ENCODE measurements around the gene TLX1. TPM values are rescaled to one million over a fixed set of nuclear protein-coding genes. Genes with fewer than 3 reads are reported as not detected.

Gene TLX1
- polyA plus RNA-seq (2012; ENCODE audit: insufficient read depth, insufficient read length): not detected

DNA sequence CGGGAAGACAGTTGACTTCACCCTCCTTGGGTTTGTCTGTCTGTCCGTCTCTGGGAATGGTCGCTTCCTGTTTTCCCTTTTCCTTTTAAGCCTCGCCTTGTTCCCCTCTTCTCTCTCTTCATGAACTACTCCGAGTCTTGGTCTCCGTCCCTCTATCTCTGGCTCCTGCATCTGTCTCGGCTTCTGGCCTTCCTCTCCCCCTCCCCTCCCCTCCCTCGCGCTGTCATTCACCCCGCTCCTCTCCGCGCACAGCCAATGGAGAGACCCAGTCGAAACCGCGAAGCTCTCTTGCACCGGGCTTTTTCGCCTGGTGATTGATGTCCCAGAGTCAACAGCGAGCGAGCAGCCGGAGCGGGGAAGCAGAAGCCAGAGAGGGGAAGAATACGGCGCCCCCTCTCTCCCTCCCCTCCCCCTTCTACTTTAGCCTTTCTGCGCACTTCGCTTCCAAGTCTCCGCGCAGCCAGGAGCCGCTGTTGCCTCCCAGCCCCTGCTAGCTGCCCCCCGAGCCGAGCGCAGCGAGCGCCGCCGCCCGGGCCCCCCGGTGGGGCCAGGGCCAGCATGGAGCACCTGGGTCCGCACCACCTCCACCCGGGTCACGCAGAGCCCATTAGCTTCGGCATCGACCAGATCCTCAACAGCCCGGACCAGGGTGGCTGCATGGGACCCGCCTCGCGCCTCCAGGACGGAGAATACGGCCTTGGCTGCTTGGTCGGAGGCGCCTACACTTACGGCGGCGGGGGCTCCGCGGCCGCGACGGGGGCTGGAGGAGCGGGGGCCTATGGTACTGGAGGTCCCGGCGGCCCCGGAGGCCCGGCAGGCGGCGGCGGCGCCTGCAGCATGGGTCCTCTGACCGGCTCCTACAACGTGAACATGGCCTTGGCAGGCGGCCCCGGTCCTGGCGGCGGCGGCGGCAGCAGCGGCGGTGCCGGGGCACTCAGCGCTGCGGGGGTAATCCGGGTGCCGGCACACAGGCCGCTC is at the start of gene TLX1:
Gene TLX1, plus strand, starts transcription at position 317 of the 978 bp plus-strand sequence. Its CDS starts 242 bp downstream, at position 559.
- no peak within 1 kb of the TSS for H3K4me3 ChIP-seq (ENCODE audit: low read length)

DNA sequence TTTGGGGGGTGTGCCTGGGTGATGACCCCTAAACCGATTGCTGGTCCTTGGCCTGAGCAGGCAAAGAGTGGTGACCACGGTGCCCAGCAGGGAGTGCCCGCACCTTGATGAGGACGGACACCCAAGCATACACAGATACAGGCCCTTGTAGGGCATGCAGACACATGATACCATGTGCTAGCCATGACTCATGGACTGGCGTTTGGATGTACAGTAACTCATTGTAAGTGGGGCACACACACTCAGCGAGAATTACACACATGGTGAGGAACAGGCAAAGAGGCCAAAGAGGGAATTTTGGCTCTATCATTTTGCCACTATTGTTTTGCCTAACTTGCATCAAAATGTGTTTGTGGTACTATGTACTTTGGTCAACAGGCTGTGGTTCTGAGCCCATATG is 45.3 kb upstream of the TLX1 start:
- DNase-seq (ENCODE audit: low read depth, low spot score): no peak
- no peak overlapping the region for H3K4me3 ChIP-seq (ENCODE audit: low read length)

More for the DNA sequence above, at the start of gene TLX1:
- peak; percentile 16 for DNase-seq (ENCODE audit: low read depth, low spot score)

DNA sequence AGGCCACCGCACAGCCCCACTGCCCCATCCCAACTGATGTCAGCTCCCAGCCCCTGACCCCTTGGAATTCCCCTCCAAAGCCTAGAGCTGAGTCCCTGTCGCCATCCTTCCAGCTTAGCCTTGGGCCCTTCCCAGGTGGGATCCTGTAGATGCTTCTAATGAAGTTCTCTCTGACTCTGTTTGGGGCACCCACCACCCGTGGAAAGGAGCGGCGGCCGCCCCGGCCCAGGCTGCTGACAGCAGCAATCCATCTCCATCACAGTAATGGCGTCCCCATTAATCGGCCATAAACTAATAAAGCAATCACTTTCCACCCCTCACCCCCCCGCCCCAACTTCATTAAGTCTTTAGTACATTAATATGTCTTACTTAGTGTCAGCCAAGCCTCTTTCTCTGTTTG is 43.7 kb upstream of the TLX1 start:
- no peak overlapping the region for H3K4me3 ChIP-seq (ENCODE audit: low read length)
- no peak for DNase-seq (ENCODE audit: low read depth, low spot score)

DNA sequence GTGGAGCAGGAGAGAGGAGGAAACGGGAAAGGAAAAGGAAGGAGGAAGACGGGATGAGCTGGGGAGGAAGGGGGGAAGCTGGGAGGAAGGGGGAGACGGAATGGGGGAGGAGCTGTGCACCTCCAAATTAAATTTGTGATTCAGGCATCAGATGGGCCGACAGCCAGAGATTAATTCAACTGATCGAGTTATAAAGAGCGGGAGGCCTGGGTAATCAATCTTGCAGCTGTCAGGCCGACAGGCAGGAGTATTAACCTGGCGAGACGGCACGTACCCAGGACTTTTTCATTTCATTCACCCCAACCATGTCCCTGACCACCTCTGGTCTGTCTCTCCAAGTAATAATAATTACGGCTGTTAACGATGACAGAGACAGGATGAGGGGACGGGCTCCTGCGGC is 43.1 kb upstream of the TLX1 start:
- no peak for DNase-seq (ENCODE audit: low read depth, low spot score)
- no peak overlapping the region for H3K4me3 ChIP-seq (ENCODE audit: low read length)

DNA sequence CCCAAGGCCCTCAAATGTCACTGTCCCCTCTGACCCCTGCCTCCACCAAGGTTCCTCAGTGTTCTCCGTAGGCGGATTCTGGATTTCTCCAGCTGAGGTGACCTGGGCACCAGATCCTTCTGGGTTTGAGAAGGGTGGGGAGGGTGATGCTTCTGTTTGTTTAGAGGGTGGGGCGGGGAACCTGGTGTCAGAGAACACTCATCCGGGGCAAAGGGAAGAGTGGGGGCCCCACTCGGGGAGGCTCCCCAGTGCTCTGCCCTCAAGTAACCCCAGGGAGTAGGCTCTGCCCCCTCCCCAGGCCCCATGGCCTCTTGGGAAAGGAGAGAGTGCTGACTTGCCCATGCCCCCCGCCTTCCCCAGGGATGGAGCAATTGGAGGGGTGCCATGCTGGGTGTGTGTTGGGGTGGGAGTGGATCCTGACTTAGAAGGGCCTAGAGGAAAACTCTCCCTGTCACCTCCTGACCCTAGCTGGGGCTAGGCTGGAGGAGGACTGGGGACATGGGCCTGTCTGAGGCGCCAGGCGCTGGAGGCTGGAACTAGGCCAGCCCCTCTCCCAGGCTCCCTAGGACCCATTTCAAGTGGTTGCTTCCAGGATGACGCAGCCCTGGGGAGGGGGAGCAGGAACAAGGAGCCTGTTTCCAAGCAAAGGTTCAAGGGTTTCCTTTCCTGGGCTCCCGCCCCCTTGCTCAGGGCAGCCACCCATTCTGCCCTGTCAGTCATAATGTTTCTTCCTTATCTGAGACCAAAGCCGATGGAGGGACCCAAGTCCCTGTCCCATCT is 41.4 kb upstream of the TLX1 start:
- no peak overlapping the region for H3K4me3 ChIP-seq (ENCODE audit: low read length)
- DNase-seq (ENCODE audit: low read depth, low spot score): no peak

DNA sequence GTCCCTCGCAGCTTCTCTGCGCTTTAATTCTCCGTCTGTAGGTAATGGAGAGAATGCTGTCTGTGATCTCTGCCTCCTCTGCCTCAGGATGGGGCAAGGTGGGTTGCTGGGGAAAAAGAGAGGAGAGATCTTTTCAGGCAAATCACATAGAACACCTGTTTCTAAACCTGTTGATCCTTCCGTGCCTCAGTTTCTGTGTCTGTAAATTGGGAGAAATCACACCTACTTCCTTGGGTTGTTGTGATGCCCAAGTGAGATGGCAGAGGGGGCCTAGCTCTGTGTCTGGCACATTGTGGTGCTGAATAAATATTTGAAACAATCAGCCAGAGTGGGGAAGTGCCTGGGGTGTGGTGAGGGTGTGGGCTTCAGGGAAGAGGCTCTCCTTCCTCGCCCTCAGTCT is 40.5 kb upstream of the TLX1 start:
- DNase-seq (ENCODE audit: low read depth, low spot score): no peak
- no peak overlapping the region for H3K4me3 ChIP-seq (ENCODE audit: low read length)

DNA sequence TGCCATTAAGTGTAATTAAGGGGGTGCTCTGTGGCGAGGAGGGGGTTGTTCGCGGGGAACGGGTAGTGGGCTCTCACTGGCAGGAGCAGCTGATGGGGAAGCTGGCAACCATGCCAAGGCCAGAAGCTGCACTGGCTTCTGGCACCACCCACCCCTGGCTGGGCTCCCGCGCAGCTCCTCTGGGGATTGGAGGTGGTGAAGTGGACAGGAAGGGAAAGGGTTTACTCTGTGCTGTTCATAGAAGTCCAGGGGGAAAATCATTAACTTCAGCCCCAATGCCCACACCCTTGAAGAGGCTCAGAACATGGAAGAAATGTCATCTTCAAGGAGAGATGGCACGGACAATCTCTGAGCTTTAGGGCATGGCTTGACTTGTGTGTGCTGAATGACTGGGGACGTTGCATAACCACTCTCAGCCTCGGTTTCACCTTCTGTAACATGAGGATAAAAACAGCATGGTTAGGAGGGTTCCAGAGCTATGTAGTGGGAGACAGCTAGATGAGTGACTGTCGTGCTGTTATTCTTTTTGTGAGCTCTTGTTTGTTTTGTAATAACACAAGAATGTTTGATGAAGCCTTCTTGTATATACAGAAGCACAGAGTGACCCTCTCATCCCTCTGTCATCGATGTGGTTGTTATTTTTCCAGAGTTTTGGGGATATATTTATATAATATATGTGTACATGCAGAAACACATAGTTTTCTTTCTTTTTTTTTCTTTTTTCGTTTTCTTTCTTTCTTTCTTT is 39.4 kb upstream of the TLX1 start:
- DNase-seq (ENCODE audit: low read depth, low spot score): no peak
- no peak overlapping the region for H3K4me3 ChIP-seq (ENCODE audit: low read length)

DNA sequence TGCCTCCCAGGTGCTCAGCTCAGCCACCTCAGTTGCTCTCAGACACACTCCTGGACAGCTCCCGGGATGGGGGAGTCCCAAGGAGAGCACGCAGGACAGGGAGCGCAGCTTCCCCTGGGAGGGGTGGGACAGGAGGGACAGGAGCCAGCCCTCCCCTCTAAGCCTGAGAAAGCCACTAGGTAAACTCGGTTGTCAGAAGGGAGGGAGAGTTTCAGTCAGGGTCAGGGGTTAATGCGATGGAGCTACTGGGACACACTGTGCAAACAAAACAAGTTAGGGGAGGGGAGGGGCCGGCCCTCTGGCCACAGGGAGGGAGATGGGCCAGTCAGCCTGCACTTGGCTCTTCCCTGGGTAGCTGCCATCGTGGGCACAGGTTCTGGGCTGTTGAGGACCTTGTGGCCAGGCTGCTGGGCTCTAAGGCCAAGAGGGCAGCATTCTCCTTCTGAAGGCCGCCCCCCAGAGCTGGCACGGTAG is 38.2 kb upstream of the TLX1 start:
- DNase-seq (ENCODE audit: low read depth, low spot score): no peak

DNA sequence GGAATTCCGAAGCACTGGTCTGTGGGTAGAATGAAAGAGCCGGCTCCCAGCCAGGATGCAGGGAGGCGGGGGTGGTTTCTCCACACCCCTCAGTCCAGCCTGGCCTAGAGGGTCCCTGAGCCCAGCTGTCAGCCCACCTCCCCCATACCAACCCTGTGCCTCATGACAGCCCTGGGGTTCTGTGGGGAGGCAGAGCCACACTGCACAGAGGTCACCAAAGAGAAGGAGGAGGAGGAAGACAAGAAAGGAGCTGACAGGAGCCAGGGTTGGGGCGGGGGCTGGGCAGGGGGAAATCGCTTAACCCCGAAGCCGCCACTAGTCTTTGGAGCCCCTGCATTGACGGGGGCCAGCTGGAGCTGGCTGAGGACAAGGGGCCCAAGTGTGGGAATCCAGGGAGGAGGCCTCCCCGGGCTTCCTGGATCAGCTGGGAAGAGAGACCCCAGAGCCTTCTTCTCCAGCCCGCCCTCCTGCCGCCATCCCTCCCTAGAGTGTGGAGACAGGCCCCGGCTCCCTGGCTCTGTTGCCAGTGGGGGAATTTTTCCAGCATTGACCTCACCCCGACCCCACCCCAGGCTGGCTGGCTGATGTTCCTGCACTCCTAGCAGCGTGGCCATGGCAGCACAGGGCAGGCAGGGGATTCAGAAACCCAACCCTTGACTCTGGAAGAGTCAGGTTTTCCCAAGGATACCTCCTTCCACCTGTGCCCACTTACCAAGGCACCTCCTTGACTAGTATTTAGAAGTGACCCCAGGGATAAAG is 36.8 kb upstream of the TLX1 start:
- DNase-seq (ENCODE audit: low read depth, low spot score): no peak
- H3K4me3 ChIP-seq (ENCODE audit: low read length): no peak overlapping the region

More for the DNA sequence above, 38.2 kb upstream of the TLX1 start:
- no peak overlapping the region for H3K4me3 ChIP-seq (ENCODE audit: low read length)

DNA sequence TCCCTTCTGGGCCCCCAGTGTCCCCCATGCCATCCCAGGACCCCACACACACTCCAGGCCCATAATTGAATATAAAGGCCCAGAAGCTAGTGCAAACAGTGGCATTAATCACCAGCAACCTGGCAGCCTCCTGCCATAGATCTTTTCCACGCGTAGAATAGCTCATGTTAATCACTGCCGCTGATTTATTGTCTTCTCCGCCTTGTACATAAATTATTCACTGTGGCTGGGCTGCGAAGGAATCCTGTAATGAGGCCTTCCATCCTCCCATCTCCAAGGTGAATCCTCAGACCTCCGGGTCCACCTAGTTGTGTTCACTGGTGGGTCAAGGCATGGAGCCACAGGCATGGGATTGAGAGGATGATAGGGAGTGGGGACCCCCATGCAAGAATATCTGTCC is 36.1 kb upstream of the TLX1 start:
- DNase-seq (ENCODE audit: low read depth, low spot score): no peak
- H3K4me3 ChIP-seq (ENCODE audit: low read length): no peak overlapping the region

DNA sequence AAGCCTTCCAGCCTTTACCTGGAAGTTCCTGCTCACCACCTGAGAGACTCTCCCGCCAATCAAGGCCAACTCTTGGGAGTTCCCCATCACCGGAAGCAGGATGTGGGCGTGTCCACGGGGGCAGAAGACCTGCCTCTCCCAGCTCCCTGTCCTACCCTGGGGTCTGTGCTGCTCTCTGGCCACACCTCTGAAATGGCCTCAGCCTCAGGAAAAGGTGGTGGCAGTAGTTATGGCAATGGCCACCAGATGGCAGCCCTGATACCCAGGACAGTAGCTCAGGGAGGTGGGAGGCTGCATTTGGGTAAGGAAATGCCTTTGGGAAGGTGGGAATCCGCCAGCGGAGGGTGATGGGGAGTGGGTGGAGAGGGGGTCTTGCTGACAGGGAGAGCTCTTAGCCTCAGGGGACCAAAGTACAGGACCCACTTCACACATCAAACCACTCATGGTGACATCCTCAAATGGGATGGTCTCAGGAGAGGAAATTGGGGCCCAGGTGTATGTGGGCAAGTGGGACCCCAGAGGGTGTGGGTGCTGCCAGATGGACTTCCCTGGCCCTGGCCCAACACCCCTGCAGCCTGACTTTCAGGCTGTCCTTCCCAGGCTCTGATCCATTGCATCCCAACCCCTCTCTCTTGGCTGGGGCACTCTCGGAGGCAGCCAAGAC is 35.4 kb upstream of the TLX1 start:
- H3K4me3 ChIP-seq (ENCODE audit: low read length): no peak overlapping the region
- DNase-seq (ENCODE audit: low read depth, low spot score): peak; percentile 53

DNA sequence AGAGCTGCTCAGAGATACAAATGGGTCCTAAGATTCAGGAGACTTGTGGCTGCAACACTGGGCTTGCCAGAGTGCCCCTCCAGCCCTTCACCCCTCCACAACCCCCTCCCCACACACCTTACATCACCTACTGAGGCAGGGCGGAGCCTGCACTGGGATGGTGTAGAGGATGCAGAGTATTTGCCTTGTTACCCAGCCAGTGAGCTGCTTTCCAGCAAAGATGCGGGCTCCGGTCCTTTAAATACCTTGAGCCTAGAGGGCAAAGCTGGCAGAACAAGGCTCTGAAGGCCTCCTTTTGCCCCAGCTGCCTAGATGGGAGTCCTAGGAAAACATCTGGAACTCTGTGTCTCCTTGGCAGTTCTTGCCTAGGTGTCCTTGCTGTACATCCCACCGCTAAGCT is 34.7 kb upstream of the TLX1 start:
- DNase-seq (ENCODE audit: low read depth, low spot score): no peak
- H3K4me3 ChIP-seq (ENCODE audit: low read length): no peak overlapping the region

DNA sequence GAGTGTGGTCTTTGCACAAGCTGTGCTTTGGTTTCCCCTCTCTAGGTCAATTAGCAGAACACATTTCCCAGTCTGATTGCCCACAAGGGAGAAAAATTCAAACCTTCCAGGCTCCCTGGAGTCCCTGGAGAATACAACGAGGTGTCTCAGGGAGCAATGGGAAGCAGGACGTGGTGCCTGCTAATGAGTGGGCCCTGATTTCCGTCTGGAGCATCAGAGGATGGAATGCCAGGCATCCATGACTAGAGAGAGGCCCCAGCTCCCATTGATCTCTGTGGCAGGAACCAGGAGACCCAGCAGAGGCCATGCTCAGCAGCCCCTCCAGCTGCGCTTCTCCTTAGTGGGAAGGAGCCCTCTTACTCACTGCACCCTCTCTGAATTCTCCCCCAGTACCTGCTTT is 33.2 kb upstream of the TLX1 start:
- H3K4me3 ChIP-seq (ENCODE audit: low read length): no peak overlapping the region
- no peak for DNase-seq (ENCODE audit: low read depth, low spot score)

DNA sequence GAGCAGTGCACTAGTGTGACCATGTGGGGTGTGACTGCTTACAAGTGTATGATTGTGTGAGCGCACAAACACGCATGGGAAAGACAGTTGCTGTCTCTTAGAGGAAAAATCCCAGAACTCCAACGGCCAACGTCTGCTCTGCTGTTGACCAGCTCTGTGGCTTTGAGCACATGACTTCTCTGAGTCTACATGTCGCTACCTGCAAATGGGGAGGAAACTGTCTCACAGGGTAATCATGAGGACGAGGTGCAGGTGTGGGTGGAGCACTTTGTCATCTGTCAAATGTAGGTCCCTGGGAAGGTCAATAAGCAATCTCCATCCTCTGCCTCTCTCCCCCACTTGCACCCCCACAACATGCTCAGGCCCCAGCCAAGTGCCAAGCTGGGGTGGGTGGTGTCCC is 31.2 kb upstream of the TLX1 start:
- no peak overlapping the region for H3K4me3 ChIP-seq (ENCODE audit: low read length)
- DNase-seq (ENCODE audit: low read depth, low spot score): no peak

DNA sequence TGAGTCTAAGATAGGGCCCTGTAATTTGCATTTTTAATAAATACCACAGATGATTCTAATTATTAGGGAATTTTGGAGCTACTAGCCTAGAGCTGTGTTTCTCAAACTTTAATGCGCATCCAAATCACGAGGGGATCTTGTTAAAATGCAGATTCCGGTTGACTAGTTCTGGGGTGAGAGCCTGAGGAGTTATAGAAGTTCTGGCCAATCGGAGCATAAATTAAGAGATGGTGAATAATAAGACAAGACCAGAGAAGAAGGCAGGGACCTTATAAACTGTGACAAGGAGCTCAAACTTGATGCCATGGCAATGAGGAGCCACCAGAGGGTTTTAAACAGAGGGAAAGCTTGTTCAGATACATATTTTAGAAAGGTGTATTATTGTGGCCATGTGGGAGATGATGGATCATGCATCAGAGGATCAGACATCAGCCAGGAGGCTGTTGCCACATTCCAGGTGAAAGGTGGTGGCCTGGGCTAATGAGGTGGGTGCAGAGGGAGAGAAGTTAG is 29.7 kb upstream of the TLX1 start:
- no peak for DNase-seq (ENCODE audit: low read depth, low spot score)
- H3K4me3 ChIP-seq (ENCODE audit: low read length): no peak overlapping the region

DNA sequence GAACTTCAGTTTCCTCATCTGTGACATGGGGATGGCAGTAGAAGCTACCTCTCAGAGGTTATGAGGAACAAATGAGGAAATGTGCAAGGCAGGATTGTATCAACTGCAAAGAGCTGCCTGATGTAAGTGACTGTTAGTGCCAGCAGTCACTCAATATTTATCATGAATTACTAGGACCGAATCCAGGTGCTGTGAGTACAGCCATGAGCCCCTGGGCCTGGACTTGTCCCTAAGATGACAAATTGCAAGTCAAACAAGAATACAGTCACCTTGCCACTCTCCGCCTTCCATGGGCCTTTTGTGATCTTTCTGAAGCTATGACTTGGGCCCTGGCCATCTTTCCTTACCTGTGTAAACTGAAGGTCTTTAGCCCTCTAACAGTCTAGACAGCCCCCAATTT is 27.7 kb upstream of the TLX1 start:
- DNase-seq (ENCODE audit: low read depth, low spot score): no peak
- H3K4me3 ChIP-seq (ENCODE audit: low read length): no peak overlapping the region

DNA sequence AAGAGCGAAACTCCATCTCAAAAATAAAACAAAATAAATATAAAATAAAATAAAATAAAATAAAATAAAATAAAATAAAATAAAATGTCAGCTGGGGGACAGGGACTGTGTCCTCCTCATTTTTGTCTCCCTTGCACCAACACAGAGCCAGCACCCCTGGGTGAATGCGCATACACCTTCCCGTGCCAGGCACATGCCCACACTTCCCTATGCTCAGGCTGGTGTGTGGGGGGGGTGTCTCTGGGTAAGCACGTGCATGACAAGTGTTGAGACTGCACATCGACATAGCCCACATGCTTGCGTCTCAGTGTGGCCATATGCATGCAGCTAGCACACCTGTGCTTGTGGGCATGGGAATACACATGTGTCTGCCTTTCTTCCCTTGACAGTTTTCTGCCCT is 24.7 kb upstream of the TLX1 start:
- H3K4me3 ChIP-seq (ENCODE audit: low read length): no peak overlapping the region
- no peak for DNase-seq (ENCODE audit: low read depth, low spot score)

DNA sequence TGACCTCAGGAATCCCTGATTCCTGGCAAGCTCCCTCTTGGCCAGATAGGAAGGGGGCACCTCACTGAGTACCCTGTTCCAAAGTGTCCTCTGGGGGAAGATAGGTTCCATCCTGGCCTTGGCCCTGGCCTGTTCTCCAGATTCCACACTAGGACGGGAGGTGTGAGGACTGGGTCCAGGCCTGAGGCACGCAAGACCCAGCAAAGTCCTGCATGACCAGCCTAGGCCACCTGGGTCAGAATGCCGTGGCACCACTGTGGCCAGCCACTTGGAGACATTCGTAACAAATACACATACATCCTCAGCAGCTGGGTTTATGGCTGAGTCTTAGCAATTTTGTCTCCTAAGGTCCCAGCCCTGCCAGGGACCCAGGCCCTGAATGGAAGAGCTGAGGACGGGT is 23.3 kb upstream of the TLX1 start:
- H3K4me3 ChIP-seq (ENCODE audit: low read length): no peak overlapping the region

More for the DNA sequence above, 23.3 kb upstream of the TLX1 start:
- no peak for DNase-seq (ENCODE audit: low read depth, low spot score)
